ENCODE data around the gene NOC3L.
"Not testable (repeated sequence)": the region's sequence is repeated elsewhere in the genome, so short reads cannot be mapped to it uniquely, and the experiment has no call there.

The NOC3L gene

DNA sequence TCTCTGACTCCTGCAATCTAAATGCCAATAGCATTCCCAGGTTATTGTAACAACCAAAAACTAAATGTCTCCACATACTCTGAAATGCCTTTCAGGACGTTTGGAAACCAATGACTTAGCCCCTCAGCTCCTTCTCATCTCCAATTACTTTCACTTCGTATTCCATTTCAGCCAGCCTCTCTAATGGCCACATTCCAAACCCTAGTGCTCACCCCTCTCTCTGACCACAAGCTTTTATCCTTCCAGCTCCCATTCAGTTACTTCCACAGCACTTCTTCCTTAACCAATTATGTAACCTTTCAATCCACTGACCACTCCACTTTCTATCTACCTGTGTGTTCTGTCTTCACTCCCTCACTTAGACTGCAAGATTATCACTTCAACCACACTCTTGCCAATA lies 4.3 kb downstream of the NOC3L start:
- DNase-seq: peak in 1 of 2 experiments; percentile 83

GRCh38 chr10:94357193-94357592 lies 5.5 kb downstream of the NOC3L start:
- DNase-seq: no peak

DNA sequence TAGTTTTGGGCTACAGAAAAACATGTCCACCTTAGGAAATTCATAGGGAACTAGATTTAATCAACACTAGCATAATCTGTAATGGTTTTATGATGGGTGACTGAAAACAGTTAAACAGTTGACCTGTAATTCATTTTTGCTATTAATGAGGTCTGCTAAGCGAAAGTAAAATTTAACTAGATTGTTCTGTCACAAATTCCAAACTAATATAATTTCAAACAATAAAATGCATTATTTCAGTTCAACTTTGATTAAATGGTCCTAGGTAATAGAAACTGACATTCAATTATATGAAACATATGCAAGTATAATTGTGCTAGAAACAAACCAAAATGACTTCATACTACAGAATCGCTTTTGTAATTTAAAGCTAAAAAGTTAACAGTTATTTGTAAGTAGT lies 6.9 kb downstream of the NOC3L start:
- no peak for DNase-seq

DNA sequence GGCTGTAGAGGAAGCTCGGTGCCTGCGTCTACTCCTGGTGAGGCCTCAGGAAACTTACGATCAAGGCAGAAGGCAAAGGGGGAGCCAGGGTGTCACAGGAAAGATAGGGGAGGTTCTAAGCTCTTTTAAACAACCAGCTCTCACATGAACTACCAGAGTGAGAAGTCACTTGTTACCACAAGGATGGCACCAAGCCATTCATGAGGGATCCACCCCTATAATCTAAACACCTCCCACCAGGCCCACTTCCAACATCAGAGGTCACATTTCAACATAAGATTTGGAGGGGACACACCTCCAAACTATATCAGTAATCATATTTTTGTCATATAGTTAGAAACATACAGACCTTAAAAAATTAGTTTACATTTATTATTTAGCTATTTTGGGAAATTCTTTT lies 9.4 kb downstream of the NOC3L start:
- no peak for DNase-seq

DNA sequence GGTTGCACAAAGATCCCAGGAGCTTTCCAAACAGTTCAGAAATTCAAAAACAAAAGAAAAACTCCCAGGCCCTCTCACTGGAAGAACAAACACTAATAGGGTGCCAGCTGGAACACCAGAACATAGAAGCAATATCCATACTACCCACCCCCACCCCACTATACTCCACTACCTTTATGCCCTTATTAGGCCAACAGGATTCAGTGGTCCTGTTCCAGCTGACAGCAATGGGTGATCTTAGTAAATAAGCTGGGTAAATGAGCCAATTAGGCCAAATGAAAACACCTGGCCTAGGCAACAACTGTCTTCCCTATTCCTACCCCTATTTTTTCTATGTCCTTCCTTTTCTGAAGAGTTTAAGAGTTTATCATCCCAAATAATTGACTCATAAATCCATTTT lies 11.7 kb downstream of the NOC3L start:
- DNase-seq: no peak

GRCh38 chr10:94350500-94350899 lies 12.2 kb downstream of the NOC3L start:
- DNase-seq: not testable (repeated sequence)

DNA sequence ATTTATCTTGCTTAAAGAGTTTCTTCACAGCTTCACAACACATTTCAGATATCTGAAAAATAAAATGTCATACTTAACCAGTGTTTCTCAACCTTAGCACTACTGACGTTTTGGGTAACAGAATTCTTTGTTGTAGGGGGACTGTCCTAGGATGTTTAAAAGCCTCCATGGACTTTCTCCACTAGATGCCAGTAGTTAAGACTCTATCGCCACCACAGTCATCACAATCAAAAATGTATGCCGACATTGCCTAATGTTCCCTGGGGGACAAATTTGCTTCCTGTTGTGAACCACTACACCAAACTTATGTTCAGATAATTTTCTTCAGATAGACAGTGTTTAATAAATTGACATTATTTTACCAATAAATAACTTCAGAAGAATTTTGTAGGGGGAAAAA lies 13.4 kb downstream of the NOC3L start:
- DNase-seq: no peak

DNA sequence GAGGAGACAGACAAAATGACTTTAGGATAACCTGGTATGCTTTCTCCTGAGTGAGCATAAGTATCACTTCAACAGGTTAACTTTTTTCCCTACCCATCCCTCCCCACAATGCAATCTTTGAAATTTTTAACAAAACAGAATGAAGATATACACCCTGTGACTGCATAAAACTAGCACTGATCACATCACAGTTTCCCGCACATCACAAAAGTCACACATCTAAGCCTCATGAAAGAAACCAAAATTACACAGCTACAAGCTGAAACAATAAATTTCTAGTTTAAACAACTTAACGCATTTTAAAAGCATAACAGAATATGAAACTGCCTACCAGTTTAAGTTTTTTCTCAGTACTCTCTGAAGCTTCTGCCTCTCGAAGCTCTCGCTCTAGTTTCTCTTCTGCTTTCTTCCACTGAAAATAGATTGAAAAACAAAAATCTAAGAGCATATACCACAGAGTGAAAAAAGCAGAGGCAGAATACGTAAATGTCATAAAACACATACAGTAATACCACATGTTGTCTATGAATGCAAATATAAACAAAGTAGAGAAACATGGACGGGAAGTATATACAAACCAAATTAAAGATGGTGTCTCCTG lies 18.1 kb downstream of the NOC3L start:
- DNase-seq: no peak

GRCh38 chr10:94343151-94343550 lies 19.6 kb downstream of the NOC3L start:
- no peak for DNase-seq

- no peak for DNase-seq
These were observed 27.9 kb downstream of the NOC3L start for GRCh38 chr10:94334857-94335256.

DNA sequence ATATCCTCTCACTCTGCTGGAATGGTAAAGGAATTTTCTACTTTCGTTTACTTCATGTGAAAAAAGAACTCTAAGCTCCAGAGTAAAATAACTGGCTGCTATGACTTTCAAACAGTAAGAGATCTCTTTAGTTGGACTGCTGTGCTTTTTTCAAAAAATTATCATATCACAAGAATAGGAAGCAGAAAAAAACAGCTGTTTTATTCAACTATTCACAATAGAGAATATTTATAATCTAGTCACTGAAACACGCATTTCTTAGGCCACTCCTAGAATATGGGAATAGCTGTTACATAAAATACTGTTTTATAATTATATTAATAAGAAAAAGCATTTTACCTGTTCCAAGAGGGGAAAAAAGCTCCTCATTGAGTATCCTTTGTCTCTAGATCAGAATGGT lies 29.7 kb downstream of the NOC3L start:
- no peak for DNase-seq

GRCh38 chr10:94328613-94329012 lies 34.1 kb downstream of the NOC3L start:
- no peak for DNase-seq

DNA sequence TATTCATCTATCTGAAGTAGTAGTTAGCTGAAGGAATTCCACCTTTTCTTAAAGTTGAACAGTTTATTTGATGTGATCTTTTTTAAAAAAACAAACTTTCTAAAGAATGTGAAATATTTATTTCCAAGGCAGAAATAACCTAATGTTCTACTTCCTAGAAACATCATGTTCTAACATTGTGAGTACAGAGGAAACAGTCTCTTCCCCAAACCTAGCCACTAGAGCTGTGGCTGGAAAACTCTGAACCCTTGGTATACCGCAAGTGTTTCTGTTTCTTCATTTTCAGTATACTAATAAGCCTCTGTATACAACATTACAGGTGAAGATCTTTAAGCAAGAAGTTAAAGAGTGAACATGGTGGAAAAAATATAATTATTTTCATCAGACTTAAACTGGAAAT lies 35.1 kb downstream of the NOC3L start:
- no peak for DNase-seq

- DNase-seq: no peak
These were observed 38.0 kb downstream of the NOC3L start for GRCh38 chr10:94324609-94325233.

DNA sequence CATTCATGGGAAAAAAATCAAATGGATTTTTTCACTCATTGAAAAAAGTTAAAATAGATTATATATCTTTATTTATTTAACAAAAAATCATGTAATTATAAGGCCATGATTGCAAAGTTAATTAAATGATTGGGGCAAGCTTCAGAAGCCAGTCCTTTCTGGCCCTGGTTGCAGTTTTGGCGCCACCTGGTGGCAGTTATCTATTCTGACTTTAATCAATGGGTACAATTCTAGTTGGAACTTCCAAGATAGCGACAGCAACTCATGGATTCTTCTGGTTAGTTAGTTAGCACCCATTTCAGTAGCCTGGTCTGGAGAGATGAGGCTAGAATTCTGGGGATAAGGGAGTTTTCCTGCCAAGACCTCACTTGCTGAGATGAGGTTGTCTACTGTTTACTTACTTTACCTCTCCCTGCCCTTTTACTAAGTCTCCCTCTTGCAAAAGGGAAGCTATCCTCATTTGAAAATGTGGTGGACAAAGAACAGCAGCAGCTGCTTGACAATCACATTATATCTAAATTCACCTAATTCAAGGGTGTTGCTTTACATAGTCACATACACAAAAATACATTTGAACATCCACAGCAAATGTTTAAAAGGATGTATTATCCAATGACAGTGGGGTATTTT lies 42.3 kb downstream of the NOC3L start:
- DNase-seq: peak in 1 of 2 experiments; percentile 50

GRCh38 chr10:94316560-94316959 lies 46.2 kb downstream of the NOC3L start:
- DNase-seq: no peak

DNA sequence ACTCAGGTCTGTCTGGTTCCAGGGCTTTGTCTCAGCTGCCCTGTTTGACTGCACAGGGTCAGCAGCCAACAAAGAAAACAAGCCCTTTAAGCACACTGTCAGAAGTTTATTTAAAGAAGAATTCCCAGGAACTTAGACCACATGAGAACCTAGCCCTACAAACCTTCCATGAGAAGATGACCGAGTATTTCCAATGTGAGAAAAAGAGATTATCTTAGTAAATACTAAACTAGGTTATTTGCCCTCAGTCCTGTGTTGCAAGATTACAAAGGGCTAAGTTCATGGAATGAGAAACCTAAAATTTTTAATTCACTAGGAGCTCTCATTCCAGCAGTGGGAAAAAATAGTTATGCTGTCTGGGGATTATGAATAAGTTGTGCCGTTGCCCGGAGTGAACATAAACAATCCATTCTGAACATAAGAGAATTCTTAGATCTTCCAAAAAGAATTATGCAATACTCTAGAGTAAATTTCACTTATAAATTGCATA lies 46.7 kb downstream of the NOC3L start:
- DNase-seq: no peak

- no peak for DNase-seq
These were observed 47.7 kb downstream of the NOC3L start for GRCh38 chr10:94315024-94315451.

GRCh38 chr10:94310369-94310768 lies 52.4 kb downstream of the NOC3L start:
- DNase-seq: no peak

- DNase-seq: no peak
These were observed 53.9 kb downstream of the NOC3L start for GRCh38 chr10:94308866-94309265.

DNA sequence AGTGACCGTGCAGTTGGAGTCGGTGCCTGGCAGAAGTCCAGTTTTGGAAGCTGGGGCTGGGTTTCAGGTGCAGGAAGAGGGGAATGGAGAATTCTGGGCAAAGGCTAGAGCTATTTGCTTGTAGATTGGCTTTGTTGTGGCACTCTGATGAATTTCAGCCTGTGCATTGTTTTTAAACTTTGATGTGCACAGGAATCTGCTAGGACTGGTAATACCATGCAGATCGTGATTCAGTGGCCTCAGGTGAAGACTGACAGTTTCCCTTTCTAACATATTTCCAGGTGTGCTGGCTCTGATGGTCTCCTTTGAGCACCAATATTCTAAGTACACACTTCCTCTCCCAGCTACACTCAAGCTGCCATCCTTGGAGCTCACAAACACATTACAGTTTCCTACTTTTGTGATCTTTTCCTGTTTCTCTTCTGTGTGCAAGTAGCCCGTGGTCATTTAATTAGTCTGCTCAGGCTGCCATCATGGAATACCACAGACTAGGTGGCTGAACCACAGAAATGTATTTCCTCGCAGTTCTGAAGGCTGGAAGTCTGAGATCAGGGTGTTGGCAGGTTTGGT lies 55.6 kb downstream of the NOC3L start:
- DNase-seq: no peak

- no peak for DNase-seq
These were observed 58.8 kb downstream of the NOC3L start for GRCh38 chr10:94303929-94304328.

DNA sequence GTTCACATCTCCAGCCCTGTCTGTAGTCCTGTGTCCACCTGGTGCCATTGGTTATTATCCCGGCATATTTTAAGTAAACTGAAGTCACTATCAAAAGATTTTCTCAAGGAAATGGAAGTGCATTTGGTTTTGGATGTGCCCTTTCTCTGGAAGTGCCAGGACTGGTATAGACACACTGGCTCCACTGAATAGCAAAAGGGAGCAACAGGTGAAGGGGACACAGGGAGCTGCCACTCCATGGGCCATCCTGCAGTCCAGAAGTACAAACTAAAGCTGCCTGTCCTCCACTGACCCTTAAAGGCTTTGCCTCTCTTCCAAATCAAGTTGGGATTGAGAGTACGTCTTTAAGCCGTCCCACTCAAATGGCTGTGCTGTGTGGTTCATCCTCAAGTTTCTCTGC lies 62.7 kb downstream of the NOC3L start:
- no peak for DNase-seq

- DNase-seq: no peak
These were observed 63.3 kb downstream of the NOC3L start for GRCh38 chr10:94299417-94299816.

Data from SW 1271 (cell line).